Retinal pigment epithelial cell (primary cell): ENCODE measurements around the gene LMAN1.

ENCODE experiments used
- DNase-seq: peaks from one replicate; pipeline ENCODE4 v3.0.0-alpha.2; 2010; ENCODE audit warnings: low read depth
- H3K4me3 ChIP-seq: 2 replicates; pipeline ENCODE4 v1.5.1; 2011; ENCODE audit warnings: mild to moderate bottlenecking, low read length, control low read depth, moderate library complexity
- TF ChIP-seq, protein P1 (sequence below): conservative IDR thresholded peaks from 2 replicates; pipeline ENCODE4 v1.5.1; 2011; ENCODE audit warnings: low read depth, low read length, control low read depth, inconsistent platforms

LMAN1 gene

DNA sequence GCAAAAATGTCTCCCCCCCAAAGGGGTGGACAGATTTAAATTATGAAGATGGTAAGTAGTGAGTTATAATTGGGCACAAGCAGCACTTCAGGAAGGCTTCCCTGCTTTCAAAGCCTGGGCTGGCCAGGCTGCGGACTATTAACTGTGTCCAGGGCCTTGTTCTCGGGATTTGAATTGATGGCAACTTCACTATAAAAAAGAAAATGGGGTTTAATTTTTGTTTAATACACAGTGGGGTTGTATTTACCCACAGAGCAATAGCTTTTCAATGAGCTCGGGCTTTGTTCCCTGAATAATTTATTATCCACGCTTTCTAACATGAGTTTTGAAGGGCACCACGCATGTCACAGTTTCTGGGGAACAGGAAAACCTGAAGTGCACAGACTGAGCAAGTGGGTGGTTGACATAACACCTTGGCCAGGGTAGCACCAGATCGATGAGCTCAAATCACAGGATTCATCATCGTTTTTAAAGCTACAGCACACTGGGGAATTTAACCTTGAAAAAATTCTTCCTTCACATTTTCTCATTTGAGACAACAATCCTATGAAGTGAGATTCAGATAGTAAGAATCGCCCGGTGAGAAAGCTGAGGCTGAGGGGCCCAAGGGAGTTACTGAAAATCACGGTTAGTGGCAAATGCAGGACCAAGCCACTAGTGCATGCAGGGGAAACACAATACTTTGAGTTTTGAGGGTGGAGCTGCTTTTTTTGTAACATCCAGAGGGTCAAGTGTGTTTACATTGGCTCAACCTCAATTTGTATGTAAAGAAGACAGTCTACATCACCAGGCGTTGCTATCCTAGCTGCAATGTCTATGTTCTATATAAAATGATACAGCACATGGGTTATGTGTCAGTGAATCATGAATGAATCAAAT, 28.9 kb upstream of the LMAN1 start:
- TF ChIP-seq, protein P1, sequence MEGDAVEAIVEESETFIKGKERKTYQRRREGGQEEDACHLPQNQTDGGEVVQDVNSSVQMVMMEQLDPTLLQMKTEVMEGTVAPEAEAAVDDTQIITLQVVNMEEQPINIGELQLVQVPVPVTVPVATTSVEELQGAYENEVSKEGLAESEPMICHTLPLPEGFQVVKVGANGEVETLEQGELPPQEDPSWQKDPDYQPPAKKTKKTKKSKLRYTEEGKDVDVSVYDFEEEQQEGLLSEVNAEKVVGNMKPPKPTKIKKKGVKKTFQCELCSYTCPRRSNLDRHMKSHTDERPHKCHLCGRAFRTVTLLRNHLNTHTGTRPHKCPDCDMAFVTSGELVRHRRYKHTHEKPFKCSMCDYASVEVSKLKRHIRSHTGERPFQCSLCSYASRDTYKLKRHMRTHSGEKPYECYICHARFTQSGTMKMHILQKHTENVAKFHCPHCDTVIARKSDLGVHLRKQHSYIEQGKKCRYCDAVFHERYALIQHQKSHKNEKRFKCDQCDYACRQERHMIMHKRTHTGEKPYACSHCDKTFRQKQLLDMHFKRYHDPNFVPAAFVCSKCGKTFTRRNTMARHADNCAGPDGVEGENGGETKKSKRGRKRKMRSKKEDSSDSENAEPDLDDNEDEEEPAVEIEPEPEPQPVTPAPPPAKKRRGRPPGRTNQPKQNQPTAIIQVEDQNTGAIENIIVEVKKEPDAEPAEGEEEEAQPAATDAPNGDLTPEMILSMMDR, result no peak

DNA sequence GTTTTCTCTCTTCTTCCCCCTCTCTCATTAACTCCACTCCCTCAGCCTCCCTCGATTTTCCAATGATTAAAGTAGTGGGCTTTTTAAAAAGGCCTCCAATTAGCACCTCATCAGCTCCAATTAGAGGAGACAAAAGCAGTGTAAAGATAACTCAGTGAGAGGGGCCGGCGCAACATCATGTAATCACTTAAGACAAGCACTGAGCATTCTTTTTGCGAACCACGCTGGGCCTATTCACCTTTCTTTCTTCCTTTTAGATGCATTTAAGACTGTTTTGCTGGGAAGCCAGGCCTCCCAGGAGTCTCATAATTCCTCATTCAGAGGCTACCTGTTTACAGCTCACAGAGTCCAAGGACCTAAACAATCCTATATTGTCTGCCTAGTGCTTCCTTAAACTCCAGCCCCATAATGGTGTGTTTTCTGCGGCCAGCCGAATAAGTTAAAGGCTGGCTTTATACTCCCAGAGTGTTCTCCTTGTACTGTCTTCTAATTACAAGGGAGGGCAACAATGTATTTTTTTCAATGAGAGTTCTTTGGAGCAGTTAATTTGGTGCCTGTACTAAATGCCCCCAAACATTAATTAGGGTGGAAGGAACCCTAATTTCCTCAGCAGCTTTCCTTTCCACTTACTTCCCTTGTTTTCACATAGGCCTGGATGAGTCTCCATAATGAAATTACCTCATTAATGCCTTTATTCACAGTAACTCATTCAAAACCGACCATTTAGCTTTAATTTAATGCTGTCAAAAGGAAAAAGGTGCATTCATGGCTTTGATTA, 28.0 kb upstream of the LMAN1 start:
- DNase-seq, result no peak
- TF ChIP-seq, protein P1, result no peak
- no peak overlapping the region for H3K4me3 ChIP-seq

More for the DNA sequence above, 28.9 kb upstream of the LMAN1 start:
- no peak overlapping the region for H3K4me3 ChIP-seq
- no peak for DNase-seq

DNA sequence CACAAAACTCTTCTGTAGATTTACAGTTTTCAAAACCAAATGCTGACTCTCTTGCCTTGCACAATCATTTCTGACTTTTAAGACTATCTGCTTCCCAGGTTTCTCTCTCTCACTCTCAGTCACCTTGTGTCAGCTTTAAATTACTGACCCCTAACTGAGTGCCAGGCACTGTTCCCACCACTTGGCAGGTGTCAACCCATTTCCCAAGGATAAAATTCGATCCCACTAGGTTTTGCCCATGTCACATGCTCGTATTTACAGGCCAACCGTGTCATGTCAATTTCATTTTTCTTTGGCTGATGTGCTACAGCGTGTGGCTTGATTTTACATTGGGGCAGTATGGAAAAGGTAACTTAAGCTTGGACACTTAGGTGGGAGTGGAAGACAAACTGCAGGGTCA, 26.1 kb upstream of the LMAN1 start:
- TF ChIP-seq, protein P1, result no peak
- H3K4me3 ChIP-seq, result no peak overlapping the region
- DNase-seq, result no peak

DNA sequence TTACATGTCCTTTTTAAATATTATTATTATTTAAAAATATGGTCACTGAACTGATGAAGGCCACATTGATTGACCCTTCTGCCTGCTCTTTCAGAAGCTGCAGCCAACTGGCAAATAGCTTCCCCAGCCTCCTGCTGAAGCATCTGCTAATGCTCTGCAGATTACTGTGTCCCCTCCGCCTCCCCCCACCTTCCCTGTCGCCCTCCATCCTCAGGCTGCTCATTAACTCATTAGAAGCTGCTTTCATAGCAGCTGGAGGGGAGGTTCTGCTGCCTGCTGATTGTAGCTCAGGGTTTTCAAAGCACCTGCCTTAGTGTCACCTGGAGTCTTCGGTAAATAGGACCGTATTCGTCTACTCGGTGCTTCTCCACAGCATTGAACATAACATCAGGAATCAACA, 24.8 kb upstream of the LMAN1 start:
- no peak for DNase-seq
- TF ChIP-seq, protein P1, result no peak
- no peak overlapping the region for H3K4me3 ChIP-seq

DNA sequence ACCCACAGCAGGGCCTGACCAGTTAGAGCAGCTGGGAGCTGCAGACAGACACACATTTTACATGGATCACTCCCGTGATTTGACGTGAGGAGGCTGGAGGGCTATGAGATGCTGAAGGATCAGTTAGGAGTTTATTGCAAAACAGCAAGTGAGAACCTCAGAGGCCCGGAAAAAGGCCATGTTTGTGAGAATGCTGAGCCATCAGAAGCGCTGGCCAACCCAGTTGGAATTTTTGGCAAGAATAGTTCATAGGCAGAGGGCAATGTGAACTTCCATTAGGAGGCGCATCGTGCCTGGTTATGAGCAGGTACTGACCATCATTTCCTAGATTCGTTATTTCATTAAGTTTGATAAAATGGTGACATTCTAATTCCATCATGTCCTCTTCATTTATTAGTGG, 23.3 kb upstream of the LMAN1 start:
- no peak for DNase-seq
- TF ChIP-seq, protein P1, result no peak
- H3K4me3 ChIP-seq, result no peak overlapping the region

DNA sequence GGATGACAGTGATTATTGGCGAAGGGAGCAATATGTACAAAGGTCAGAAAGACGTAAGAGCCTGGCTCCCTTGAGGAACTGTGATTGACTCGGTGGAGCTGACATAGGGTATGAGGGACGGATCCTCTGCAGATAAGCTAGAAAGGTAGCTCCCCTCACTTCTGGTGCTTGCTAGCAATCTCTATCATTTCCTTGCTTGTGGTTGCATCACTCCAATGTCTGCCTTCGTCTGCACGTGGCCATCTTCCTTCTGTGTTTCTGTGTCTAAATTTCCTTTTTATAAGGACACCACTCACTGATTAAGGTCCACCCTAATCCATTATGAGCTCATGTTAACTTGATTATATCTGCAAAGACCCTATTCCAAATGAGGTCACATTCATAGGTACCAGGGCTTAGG, 22.9 kb upstream of the LMAN1 start:
- TF ChIP-seq, protein P1, result no peak
- no peak for DNase-seq
- H3K4me3 ChIP-seq, result no peak overlapping the region
